ENCODE measurements around the gene HEXIM1.

- no peak for TF ChIP-seq GATA2 (IDR thresholded peaks at IDR 0.05; ENCODE audit: low read depth, low read length)
- no peak for TF ChIP-seq GATA3 (IDR thresholded peaks at IDR 0.05; ENCODE audit: low read depth, low read length)
Observed at GRCh38 chr17:45129426-45129939, 18.8 kb upstream of the HEXIM1 start.
